GM18867 (cell line): Measurements from ENCODE around the gene CALN1.

Experiments
- ATAC-seq: cut with Tn5 transposase; IDR thresholded peaks from one replicate; pipeline ENCODE4 v1.9.1; 2021; ENCODE audit warnings: mild to moderate bottlenecking, moderate library complexity; ENCODE audit not compliant: unreplicated experiment

Gene CALN1

DNA sequence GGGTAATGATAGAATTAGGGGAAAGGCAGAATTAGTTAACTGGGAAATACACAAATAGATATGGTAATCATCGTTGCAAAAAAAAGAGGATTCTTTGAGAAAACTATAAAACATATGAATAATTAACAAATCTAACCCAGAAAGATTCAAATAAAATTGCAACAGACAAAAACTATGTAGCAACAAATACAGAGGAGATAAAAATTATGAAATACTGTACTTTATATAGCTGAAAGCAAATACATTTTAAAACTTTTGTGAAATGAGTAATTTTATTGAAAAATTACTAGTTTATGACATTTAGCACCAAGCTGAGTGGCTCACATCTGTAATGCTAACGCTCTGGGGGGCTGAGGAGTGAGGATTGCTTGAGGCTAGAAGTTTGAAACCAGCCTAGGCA is 356.7 kb downstream of the CALN1 start:
- no peak for ATAC-seq

DNA sequence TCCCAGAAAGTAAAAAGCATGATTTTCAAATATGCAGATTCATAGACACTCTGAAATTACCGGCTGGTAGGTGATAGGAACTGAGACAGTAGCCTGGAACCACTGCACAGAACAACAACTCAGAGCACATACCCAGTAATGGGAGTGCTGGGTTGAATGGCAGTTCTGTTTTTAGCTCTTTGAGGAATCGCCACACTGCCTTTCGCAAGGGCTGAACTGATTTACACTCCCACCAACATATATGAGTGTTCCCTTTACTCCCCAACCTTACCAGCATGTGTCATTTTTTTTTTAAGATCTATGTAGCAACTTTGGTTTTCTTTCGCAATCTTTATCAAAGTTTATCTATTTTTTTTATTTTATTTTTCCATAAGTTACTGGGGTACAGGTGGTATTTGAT is 358.8 kb downstream of the CALN1 start:
- ATAC-seq, result no peak

GRCh38 chr7:72048420-72048819 is 363.7 kb downstream of the CALN1 start:
- ATAC-seq, result no peak

GRCh38 chr7:72042855-72043254 is 369.3 kb downstream of the CALN1 start:
- no peak for ATAC-seq

DNA sequence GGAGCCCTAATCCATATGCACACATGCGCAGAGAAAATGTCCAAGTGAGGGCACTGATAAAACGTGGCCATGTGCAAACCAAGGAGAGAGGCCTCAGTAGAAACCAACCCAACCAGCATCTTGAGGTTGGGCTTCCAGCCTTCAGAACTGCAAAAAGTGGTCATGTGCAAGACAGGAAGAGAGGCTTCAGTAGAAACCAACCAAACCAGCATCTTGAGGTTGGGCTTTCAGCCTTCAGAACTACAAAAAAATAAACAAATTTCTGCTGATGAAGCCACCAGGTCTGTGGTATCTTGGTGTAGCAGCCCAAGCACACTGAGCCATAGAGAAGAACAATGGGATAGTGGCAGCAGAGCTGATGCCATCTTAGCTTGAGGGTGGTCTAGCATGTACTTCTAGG is 371.5 kb downstream of the CALN1 start:
- no peak for ATAC-seq

DNA sequence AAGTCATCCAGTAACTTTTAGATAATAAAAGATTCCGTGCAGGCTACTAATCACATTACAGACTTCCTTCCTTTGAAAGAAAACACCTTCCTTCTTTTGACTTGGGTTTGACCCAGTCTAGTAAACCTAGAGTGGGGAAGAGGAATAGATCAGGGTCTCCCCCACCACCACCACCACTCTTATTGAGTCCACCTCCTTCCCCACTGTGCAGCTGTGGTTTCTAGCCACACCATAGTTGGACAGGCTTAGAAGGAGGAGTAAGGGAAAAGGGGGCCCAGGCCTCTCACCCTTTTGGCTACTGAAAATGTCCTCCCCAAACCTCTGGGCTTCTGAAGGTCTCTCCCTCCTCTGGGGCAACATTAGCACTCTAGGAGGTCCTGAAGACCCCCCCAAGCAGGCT is 372.7 kb downstream of the CALN1 start:
- no peak for ATAC-seq

GRCh38 chr7:72038022-72038732 is 374.0 kb downstream of the CALN1 start:
- ATAC-seq, result no peak

- no peak for ATAC-seq
These were observed 374.6 kb downstream of the CALN1 start for GRCh38 chr7:72037516-72037915.

DNA sequence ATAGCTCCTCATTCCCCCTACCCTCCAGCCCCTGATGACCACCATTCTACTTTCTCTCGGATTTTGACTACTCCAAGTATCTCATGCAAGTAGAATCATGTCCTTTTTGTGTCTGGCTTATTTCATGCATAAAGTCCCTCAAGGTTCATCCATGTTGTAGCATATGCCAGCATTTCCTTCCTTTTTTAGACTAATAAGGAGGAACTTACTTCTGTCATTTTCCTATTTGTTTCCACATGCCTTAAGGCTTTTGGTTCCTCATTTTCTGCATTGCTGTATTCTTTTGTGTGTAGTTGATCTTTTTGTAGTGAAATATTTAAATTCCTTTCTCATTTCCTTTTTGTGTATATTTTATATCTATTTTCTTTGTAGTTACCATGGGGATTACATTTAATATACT is 376.9 kb downstream of the CALN1 start:
- no peak for ATAC-seq

DNA sequence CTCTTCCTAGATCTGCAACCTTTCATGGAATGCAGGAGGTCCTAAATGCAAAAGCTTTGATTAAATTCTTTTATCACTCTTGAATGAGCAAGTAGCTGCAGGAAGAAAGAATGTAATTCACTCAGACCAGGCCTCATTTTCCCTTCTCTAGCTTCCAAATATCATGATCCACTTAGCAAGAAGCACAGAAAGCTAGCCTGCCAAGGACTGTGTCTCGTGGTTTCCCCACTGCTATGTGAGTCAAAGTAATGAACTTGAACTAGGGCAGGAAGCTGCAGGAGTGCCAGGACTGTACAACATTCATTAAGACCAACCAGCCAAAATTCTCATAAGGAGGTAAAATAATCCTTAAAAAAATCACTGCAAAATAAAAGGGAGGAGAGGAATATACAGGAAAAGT is 379.2 kb downstream of the CALN1 start:
- ATAC-seq, result no peak

DNA sequence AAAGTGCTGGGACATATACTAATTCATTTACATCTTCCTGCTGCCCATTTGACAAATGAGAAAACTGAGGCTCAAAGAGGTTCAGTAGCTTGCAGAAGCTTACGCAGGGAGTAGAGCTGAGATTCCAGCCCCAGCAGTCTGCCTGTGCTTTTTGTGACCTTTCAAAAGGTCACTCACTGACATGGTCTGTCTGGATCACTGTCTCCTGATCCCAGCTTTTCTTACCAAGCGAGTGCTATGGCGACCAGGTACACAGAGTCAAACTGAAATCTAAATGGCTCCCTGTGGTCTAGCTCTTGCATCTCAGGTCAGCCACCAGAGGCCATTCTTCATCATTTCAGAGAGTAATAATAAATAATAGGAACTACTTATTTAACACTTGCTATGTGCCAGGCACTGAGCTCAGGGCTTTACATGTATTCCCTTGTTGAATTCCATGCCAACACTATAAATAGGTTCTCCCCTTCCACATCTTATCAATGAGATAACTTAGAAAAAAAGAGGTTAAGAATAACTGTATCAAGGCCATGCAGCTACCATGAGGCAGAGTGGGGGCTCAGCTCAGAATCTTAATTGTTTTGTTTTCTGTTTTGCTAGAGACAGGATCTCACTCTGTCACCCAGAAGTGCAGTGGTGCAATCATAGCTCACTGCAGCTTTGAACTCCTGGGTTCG is 381.0 kb downstream of the CALN1 start:
- no peak for ATAC-seq

- no peak for ATAC-seq
These were observed 383.9 kb downstream of the CALN1 start for GRCh38 chr7:72028267-72028666.

DNA sequence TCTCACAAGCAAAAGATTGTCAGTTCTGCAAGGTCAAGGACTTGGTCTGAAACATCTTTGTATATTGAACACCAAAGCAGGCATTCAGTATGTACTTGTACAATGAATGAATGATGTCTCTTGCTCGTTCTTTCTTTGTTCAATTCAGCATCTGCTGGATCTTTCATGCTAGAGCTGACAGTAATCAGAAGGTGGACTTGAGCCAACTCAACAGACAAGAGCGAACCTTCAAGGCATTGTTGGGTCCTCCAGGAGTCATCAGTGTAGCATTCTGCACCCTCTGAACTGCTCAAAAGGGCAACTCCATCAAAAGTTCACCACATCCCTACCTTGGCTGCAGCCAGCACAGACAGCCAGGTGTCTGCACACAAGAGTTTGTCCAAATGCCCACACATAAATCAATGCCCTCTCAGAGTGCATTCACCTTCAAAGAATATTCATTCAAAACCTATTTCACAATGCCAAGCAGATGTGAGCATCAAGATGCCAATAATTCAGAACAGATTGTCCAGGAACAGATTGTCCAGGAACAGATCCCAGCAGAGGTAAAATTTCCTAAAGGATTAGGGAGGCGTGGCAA is 386.7 kb downstream of the CALN1 start:
- ATAC-seq, result no peak

- ATAC-seq, result no peak
These were observed 388.2 kb downstream of the CALN1 start for GRCh38 chr7:72023926-72024325.

DNA sequence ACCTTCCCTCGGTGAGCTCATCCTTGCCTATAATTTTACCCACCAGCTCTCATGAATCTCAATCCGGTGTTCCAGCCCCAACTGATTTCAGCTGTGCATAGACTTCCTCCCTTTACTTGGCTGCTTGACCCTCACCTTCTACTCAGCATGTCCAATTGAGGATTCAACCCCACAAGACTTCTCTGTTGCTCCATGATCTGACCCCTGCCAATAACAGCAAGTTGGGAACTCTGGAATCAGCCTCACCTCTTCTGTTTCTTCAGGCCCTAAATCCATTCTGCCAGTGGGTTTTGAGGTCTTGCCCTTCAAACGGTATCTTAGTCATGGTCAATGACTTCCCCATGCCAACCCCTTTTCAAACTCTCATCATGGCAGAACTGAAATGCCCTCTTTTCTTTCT is 390.4 kb downstream of the CALN1 start:
- no peak for ATAC-seq

GRCh38 chr7:72020311-72020710 is 391.8 kb downstream of the CALN1 start:
- ATAC-seq, result no peak

GRCh38 chr7:72019436-72019835 is 392.7 kb downstream of the CALN1 start:
- no peak for ATAC-seq

DNA sequence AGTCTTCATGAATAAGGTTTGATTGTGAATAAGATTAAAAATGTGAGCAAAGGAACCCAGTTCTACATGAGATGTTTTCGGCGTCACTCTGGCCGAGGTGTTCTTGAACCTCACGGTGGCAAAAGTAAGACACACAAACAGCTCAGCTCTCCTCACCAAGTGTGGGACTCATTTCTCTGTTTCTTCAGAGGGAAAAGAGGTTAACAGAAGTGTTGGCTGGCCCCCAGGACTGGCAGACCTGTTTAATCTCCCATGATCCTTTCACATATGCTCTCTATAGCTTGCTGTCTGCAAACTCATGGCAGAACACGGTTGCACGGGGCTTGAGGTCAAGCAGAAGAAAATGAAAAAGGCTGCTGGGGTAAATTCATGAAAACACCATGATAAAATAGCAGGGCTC is 394.4 kb downstream of the CALN1 start:
- ATAC-seq, result no peak

DNA sequence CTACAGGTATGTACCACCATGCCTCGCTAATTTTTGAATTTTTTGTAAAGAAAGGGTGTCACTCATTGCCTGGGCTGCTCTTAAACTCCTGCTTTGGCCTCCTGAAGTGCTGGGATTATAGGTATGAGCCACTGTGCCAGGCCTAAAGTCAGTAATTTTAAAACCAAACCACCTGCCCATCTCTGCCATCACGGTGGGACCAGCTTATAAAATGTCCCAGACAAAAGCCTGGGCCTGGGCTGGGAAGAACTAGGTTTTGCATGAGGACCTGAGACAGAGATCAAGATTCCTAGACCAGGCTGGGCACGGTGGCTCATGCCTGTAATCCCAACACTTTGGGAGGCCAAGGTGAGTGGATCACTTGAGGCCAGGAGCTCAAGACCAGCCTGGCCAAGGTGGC is 395.6 kb downstream of the CALN1 start:
- no peak for ATAC-seq

- no peak for ATAC-seq
These were observed 397.0 kb downstream of the CALN1 start for GRCh38 chr7:72015136-72015535.

- no peak for ATAC-seq
These were observed 405.1 kb downstream of the CALN1 start for GRCh38 chr7:72007018-72007417.

- ATAC-seq, result no peak
These were observed 408.9 kb downstream of the CALN1 start for GRCh38 chr7:72003236-72003635.
